Stimulated activated CD4-positive, alpha-beta T cell treated with anti-CD3 and anti-CD28 coated beads, Interleukin-2, amount 100 ng/mL, for 24 hours (primary cell): ENCODE results near the gene MUC6.
"Not testable (repeated sequence)": the region's sequence is repeated elsewhere in the genome, so short reads cannot be mapped to it uniquely, and the experiment has no call there.

ENCODE experiments used
- DNase-seq, 2 donors: peaks; one replicate each; pipeline ENCODE4 v3.0.0-alpha.2; 2020

Gene MUC6

GRCh38 chr11:1022908-1023810 lies 13.4 kb downstream of the MUC6 start:
- DNase-seq, result no peak

- DNase-seq, result no peak
Measured at GRCh38 chr11:1022411-1022810, 14.1 kb downstream of the MUC6 start.

- no peak for DNase-seq
Measured at GRCh38 chr11:1020211-1020905, 16.2 kb downstream of the MUC6 start.

GRCh38 chr11:1019321-1019910 lies 17.1 kb downstream of the MUC6 start:
- no peak for DNase-seq

- no peak for DNase-seq
Measured at GRCh38 chr11:1018091-1018490, 18.4 kb downstream of the MUC6 start.

GRCh38 chr11:1017269-1018005 lies 19.1 kb downstream of the MUC6 start:
- DNase-seq, result peak in 1 of 2 donors; percentile 23

- not testable (repeated sequence) for DNase-seq
Measured at GRCh38 chr11:1016610-1017126, 19.9 kb downstream of the MUC6 start.

- DNase-seq, result no peak
Measured at GRCh38 chr11:1015826-1016545, 20.5 kb downstream of the MUC6 start.

- no peak for DNase-seq
Measured at GRCh38 chr11:1015064-1015463, 21.5 kb downstream of the MUC6 start.

- no peak for DNase-seq
Measured at GRCh38 chr11:1014276-1014675, 22.2 kb downstream of the MUC6 start.

- no peak for DNase-seq
Measured at GRCh38 chr11:1013631-1013935, 22.9 kb downstream of the MUC6 start.

- DNase-seq, result no peak
Measured at GRCh38 chr11:1012740-1013630, 23.5 kb downstream of the MUC6 start.

- no peak for DNase-seq
Measured at GRCh38 chr11:1012291-1012690, 24.2 kb downstream of the MUC6 start.

- DNase-seq, result no peak
Measured at GRCh38 chr11:1011320-1011698, 25.2 kb downstream of the MUC6 start.

- DNase-seq, result no peak
Measured at GRCh38 chr11:1010551-1011319, 25.8 kb downstream of the MUC6 start.

GRCh38 chr11:1009991-1010390 lies 26.5 kb downstream of the MUC6 start:
- no peak for DNase-seq

- no peak for DNase-seq
Measured at GRCh38 chr11:1009371-1009770, 27.1 kb downstream of the MUC6 start.

GRCh38 chr11:1008803-1009145 lies 27.7 kb downstream of the MUC6 start:
- DNase-seq, result no peak

GRCh38 chr11:1008001-1008802 lies 28.3 kb downstream of the MUC6 start:
- DNase-seq, result no peak

- no peak for DNase-seq
Measured at GRCh38 chr11:1007279-1007678, 29.2 kb downstream of the MUC6 start.
